ENCODE measurements around the gene RNF126.

The RNF126 gene

DNA sequence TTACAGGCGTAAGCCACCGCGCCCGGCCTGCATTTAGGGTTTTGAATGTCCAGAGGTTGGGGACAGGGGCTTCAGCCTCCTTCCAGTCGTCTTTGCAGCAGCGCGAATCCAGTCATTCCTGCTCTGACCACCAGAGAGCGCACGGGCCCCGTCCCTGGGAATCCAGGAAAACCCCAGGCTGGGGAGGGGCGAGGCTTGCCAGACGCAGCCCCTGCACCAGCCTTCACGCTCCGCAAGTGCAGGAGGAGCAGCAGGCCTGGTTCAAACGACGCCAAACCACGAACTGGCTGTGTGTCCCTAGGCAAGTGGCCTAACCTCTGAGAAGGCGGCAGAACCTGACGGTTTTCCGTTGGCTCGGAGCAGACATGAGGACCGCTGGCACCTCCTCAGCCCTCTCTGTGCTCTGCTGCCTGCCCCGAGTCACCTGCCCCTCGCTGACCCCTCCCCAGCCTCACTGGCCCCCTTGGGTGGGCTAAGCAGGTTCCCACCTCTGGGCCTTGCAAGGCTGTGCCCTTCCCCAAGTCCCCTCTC is 2.0 kb upstream of the RNF126 start:
- peak in 54 of 56 donors; percentile 13 to 89 (median 66) for DNase-seq

DNA sequence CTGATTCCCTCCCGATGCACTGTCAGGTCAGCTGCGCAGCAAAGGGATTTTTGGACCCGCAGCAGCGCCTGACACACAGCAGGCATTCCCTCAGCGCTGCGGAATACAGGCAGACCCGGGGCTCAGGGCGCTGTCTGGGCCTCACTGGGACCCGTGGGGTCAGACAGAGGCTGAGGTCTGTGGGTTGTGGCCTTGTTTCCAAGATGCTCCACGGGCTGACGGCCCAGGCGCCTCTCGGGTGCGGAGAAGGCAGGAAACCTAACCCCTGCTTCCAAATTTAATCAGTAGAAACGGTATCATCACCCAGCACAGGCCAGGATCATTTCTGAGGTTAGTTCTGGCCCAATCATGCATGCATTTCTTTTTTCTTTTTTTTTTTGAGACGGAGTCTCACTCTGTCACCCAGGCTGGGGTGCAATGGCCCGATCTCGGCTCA is 686 bp upstream of the RNF126 start:
- DNase-seq, result peak in 2 of 56 donors; percentile 54 to 55

DNA sequence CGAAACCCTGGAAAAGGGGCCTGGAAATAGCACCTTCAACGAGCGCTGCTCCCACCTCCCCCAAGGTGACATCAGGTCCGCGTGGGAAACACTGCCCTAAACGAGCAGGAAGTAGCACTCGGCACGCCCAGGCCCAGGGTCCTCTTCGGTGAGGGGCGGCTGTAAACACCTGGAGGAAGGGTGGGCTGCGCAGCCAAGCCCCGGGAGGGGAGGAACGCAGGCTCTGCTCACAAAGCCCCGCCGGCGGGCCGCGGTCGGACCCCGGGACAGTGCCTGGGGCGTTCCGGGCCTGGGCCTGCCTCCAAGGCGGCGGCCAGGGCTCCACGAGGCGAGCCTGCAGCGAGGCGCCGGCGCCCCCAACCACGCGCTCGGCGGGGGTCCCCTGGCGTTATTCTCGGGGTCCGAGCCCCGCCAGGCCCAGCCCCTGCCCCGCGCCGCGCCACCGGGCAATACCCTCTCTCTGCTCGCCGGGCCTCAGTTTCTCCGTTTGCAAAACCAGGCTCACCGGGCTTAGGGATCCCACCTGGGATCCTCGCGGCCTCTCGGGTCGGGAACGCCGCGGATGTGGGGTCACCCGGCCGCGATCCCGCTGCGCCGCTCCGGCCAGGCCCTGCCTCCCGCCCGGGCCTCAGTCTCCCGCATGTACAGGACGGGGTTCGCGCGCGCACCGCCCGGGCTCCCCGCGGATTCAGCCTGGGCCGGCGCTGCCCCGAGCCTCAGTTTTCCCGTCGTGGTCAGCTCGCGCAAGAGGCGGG is 630 bp downstream of the RNF126 start:
- peak in 1 of 56 donors; percentile 29 for DNase-seq

DNA sequence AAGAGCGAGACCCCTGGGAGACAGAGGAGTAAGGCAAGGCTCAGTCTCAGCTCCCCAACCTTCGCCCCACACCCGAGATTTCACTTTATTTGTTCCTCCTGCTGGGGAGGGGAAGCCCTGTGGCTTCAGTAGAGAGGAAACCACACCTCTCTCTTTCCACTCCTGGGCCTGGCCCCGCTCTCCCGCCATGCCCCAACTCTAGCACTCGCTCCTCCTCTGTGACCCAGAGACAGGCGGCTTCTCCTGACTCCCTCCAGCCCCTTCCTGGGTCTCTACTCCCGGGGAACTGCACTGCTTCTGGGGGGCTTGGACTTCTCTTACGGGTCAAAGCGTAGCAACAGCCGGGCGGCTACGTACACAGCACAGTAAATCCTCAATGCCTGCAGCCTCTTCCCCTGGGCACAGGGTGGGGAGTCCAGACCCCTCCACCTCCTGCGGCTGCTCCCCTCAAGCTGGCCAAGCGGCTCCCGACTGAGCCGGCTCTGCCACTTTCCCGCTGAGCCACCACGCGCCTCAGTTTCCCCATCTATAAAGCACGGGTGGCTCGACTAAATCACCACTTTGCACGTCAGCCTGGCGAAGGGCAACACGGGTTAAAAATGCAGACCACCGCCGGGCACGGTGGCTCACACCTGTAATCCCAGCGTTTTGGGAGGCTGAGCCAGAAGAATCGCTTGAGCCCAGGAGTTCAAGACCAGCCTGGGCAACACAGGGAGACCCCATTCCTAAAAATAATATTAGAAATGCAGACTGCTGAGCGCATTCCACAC is 1.4 kb downstream of the RNF126 start:
- DNase-seq, result no peak

DNA sequence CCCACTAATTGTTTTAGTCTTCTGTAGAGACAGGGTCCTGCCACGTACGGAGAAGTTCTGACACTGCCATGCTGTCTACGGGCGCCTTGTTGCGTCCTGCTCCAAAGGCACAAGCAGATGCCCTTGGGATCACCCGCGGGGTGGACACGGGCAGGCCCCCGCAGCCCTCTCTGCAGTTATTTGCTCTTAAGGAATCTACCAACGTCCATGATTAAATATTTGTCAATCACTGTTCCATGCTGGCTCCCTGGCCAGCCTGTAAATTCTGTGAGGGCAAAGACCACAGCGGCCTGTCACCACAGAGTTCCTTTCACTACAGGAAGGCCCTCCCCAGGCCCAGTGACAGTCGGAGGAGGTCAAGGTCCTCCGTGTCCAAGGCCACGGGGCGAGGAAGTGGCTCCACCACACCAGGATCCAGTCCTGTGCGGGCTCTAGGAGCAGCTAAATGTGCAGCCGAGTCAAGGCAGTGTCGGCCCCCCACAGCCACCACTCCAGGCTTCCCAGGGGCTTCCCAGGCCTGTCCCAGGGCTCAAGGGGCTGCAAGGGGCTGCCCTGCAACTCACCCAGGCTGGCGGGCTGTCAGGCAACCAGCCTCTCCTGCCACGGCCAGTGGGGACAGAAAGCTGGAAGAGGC is 2.1 kb downstream of the RNF126 start:
- DNase-seq, result no peak

DNA sequence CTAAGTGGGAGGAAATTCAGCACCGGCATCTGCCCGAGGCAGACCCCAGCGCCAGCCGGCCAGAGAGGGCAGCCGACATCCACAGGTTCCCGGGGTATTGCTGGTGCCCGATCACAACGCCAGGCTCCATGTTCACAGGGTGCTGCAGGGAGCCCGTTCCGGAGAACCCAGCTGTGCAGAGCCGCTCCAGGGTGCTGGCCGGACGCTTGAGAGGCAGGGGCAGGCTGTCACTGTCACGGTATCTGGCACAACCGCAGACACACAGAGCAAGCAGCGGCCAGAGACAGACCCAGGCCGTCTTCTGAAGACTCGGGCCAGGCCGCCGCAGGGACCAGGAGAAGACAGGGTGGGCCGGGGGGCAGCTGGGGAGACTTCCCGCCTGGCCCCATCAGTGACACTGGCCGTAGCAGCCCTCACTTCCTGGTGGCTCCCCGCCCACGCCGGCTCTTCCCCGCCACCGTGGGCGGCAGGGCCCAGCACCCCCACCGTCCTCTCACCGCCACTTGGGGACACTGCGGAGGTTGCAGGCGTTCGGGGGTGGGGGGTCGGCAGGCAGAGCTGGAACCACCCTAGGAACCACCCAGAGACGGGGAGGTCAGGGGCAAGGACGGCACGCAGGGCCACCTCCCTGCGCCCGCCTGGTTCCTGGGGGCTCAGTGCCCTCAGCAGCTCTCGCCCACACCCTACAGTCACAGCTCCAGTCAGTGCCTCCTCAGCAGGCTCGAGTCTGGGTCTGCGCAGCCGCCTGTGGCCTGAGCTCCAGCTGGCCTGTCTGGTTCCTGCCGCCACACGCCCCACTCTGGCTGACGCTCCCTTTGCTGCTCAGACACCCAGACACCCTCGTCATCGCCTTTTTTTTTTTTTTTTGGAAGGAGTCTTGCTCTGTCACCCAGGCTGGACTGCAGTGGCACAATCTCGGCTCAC is 3.8 kb downstream of the RNF126 start:
- peak in 1 of 56 donors; percentile 7 for DNase-seq

DNA sequence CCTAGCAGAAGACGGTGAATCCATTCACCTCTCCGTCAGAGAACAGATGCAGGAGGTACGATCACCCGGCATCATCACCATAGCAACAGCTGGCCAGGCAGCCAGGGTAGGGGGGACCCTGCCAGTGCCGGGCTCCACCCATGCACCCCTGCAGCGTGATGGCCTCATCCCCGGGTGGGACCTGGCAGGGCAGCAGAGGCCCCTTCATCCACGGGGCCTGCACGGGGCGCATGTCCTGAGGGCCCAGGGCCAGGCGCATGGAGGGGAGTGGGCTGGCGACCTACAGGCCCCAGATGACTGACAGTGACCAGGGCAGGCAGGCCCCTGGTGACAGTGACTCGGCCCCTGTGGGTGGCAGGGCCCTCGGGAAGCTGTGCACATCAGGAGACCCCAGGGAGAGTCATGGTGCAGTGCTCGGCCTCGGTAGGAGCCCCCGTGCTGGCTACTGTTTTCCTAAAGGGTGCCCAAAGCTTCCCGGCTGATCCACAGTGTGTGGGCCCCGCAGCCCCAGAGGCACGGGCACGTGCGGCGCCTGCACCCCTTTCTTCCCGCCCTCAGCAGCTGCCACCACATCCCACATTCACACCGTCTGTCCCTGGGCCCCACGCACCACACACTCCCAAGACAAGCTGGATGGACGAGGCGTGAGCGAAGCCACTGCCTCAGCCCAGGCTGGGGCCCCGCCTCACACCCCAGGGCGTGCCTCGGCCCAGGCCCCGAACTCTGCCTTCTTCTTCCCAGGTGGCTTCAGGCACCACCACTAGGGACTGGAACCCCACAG is 4.8 kb downstream of the RNF126 start:
- no peak for DNase-seq

DNA sequence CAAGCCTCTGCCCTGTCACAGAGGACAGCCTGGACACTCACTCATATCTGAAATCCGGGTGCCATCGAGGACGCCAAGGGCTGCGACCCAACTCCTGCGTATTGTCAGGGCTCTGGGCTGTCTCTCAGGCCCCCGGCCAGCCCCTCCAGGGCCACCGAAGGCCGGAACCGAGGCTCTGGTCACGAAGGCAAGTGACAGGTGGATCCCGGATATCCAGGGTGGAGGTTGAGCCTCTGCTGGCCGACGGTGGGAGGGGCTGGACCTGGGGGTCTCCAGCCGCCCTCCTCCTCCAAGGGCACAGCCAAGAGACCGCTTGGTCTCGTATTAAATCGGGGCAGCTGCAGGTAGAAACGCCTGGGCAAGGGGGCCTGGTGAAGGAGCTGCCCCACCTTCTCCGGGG is 5.4 kb downstream of the RNF126 start:
- DNase-seq, result no peak

DNA sequence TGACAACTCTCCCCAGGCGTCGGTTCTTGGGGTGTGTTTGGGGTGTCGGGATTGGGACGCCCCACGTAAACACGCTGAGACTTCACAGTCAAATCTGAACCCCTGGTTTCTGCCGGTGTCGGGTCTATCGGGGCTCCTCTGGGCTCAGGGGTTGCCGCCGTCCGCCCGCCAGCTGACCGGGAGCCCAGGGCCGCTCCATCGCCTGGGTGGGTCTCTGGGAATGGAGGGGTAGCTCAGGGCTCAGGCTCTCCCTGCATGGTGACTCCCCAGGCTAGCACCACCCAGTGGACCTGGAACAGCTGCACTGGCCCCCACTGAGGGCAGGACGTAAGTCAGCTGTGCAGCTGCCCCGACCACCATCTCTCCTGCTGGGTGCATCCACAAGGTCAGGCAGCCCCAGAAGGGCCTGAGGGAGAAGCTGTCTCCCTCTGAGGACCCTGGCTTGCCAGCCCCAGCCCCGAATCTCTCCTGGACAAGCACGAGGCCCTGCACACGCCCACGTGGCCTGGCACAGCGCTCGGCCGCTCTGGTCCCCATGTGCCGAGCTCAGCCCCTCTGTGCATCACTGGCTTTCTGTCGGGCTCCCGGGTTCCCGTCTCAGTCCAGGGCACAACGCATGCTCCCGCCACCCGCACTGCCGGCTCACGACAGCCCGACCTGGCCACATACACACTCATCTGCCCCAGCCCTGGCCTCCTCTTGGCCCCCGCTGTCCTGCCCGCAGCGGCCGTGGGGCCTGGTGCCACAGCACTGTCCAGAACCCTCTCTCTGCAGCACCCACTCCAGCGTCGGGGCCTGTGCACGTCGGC is 6.1 kb downstream of the RNF126 start:
- no peak for DNase-seq

DNA sequence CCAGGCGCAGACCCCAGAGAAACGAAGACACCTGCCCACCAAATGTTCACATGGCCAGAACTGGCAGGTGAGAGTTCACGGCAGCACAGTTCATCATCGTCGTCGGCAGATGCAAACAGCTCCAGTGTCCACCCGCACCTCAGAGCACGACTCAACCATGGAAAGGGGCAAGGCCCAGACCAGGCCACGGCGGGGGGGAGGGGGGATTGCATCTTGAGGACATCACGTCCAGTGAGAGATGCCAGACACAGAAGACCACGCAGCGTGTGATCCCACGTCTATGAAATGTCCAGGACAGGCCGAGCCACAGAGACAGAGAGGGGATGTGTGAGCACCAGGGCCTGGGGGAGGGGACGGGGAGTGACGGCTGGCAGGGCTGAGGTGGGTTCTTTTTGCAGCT is 7.3 kb downstream of the RNF126 start:
- DNase-seq, result no peak

DNA sequence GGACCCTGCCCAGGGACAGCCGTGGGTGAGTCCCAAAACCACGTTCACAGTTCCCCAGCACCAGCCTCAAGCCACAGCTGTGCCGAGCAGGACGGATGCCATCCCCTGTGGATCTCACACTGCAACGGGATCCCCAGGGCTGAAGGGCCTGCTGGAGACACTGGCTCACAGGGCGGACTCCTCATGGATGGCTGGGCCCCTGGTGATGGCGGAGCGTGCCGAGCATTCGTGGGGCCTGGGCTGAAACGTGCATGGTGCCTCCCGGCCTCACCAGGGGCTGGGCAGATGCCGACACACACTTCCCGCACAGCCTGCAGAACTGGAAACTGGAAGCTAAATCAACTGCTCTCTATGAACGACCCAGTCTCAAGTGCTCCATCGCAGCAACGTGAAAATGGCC is 9.6 kb downstream of the RNF126 start:
- no peak for DNase-seq

DNA sequence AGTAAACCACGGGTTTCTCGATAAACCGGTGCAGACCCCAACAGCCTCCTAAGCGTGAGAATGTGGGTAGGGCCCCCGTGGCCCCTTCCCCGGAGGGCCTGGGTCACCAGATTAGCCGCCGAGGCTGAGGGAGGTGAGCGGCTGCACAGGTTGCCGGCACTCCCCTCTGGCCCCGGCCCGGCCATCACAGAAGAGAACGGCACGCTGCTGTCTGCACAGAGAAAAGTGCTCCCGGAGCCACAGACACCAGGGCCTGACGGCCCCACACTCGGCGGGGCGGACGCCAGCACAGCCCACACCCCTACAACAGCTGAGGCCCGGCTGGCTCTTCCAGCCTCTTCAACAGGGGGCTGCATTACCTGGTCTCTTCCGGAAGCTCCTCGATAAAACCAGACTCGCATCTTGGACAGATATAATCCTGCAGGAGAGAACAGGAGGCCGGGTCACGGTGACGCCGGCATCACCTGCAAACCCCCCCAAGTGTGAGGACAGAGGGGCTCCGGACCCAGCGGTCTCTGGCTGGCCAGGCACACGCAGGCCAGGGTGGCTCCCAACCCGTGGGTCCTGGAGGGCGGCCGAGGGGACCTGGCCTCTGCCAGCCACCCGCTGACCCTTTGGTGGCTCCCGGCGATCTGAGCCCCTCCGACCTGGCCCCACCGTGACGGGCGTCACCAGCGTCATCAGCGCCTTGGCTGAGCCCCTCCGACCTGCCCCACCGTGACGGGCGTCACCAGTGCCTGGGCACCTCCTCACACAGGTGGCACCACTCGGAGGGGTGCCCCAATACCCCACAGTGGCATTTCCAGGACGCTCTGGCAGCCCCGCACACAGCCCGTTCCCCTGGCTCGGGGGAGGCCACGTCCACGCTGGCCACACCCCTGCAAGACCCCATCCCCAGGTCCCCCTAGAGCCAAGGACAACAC is 10.3 kb downstream of the RNF126 start:
- no peak for DNase-seq

DNA sequence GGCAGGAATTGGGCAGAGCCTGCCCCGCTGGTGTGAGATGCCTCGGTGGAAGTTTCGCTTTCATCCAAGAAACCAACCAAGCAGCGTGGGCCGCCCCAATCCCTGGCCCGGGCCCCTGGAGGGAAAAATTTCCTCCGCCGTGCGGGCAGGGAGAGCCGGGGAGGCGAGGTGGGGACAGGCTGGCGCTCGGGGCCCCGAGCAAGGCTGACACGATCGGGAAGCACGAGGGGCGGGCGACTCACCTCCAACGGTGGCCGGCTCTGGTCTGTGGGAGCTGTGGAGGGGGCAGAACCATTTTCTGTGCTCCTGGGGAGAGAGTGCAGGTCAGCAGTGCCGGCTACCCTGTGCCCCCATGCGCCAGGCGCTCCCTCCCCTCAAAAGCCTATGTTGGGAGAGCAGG is 11.0 kb downstream of the RNF126 start:
- DNase-seq, result no peak

DNA sequence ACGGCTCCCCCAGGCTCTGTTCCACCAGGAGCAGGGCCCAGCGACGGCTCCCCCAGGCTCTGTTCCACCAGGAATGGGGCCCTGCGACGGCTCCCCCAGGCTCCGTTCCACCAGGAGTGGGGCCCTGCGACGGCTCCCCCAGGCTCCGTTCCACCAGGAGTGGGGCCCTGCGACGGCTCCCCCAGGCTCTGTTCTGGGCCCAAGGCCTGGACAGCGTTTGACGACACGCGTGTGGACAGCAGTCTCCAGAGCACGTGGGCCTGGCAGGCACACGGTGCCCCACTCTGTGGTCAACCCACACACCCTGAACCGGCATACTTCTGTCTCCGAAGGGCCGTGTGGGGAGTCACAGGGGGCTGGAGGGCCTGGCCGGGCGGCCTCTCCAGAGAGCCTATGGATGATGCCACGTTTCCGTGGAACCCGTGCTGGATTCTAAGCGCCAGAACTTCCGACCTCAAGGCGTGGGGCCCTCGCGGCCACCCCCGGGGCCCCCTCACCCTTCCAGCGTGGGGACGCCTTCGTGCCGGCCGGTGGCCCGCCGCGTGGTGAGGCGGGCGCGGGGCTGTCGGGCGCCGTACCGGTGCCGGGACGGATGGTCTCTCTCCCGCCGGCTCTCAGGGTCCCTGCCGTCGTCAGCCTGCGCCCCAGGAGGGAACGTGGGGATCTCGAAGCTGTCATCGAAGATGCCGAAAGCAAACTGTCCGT is 11.7 kb downstream of the RNF126 start:
- DNase-seq, result no peak

DNA sequence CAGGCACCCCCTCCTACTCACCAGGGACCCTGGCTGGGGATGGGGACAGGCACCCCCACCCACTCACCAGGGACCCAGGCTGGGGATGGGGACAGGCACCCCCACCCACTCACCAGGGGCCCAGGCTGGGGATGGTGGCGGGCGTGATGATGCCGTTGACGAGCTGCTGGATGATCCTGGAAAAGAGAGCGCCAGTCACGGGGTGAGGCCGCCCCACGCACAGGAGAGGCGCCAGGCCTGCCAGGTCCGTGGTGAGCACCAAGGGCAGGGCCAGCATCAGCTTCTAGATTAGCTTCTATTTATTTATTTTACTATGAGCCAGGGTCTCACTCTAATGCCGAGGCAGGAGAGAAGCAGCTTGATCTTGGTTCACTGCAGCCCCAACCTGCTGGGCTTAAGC is 12.9 kb downstream of the RNF126 start:
- DNase-seq, result no peak

DNA sequence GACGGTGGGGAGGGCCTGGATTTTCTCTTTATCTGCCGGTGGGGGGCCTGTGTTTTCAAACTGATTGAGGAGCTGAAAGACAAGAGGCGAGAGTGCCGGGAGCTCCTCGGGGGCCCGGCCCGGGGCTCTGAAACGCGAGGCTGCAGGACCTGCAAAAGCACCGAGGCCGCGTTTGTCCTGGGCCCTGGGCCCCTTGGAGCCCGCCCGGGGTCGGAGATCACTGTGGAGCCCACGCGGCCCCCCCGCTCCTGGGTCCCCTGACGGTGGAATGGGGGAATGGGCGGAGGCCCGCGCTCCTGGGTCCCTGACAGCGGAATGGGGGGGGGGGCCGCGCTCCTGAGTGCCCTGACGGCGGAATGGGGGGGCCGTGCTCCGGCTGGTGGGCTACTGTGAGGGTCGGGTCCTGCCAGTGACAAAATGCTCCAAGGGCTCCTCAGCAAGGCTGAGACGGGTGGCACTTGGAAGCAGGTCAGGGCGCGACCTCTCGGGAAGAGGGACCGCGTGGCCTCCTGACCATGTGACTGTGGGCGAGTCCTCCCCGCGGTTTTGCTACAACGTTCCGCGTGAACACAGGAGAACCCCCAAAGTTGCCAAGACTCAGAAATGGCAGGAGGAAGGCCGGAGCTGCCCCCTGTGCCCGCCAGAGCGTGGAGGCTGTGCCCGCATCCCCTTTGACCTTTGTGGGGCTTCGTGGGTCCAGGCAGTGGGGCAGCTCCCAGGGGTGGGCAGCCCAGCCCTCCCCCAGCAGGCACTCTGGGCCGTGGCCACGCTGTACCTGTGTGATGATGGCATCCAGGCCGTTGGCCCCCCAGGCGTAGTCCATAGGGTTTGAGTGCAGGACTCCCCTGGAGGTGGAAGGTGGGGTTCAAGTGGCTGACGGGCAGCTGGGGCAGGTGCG is 13.9 kb downstream of the RNF126 start:
- no peak for DNase-seq

Measured in nucleus accumbens (tissue), 56 donors.